ENCODE data around the gene BHMT.
"Not testable (repeated sequence)": the region's sequence is repeated elsewhere in the genome, so short reads cannot be mapped to it uniquely, and the experiment has no call there.

Gene BHMT

GRCh38 chr5:79172269-79172668, 60.7 kb downstream of the BHMT start:
- DNase-seq (ENCODE audit: low spot score): no peak

DNA sequence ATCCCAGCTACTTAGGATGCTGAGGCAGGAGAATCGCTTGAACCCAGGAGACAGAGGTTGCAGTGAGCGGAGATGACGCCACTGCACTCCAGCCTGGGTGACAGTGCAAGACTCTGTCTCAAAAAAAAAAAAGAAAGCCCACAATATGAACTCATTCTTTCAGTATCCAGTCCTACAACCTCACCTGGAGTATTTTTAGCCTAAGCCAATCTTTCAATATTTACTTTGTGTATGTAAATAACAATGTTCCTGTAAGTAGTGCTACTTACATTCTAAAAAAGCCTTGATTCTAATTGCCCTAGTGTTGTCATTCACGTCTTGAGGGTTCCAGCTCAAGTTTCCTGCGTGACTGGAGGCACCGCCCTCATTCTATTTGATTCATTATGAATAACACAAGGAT, 62.0 kb downstream of the BHMT start:
- DNase-seq (ENCODE audit: low spot score): no peak

DNA sequence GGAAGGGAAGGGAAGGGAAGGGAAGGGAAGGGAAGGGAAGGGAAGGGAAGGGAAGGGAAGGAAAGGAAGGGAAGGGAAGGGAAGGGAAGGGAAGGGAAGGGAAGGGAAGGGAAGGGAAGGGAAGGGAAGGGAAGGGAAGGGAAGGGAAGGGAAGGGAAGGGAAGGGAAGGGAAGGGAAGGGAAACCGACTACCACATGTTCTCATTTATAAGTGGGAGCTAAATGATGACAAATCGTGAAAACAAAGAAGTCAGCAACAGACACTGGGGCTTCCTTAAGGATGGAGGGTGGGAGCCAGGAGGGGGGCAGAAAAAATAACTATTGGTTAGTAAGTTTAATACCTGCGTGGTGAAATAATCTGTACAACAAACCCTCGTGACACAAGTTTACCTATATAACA, 68.8 kb downstream of the BHMT start:
- DNase-seq (ENCODE audit: low spot score): not testable (repeated sequence)

DNA sequence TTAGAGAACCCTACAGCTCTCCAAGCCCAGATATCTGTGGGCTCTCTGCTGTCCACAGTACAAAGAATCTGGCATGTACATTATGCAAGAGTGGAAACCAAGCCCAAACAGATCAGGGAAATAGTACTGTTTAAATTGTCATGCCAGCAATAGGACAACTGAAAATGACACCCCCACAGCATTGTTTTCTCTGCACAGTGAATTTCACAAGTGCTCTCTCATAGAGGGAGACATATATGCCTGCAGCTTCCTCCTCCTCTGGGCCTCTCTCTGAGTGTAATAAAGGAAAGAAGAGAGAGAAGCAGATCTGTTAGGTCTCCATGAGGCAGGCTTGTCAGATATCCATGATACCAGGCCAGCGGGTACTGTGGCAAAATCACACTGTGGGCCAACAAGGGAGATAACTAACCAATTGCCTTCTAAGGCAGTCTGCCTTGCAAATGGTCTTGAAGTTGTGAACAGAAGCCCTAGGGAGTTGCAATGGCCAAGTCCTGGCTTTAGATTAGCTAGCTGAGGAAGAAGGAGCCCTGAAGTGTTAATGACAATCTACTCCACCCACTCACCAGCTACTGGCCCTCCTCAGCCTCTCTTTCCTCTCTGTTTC, 69.9 kb downstream of the BHMT start:
- DNase-seq (ENCODE audit: low spot score): no peak
